Keratinocyte (primary cell): ENCODE data around the gene HID1. TPM values are rescaled to one million over a fixed set of nuclear protein-coding genes. Genes with fewer than 3 reads are reported as not detected.

Experiments used
- DNase-seq: peaks from one replicate; pipeline ENCODE4 v3.0.0-alpha.2; 2011; ENCODE audit warnings: low read depth, missing footprints, low spot score
- FAIRE-seq: peaks from 2 replicates; lab custom pipeline; 2011; peaks lifted over from hg19 to GRCh38; lab: Jason Lieb, UNC
- H2AFZ ChIP-seq: 2 replicates; pipeline ENCODE4 v1.6.0; 2012; ENCODE audit warnings: low read length, control low read depth, inconsistent platforms; ENCODE audit not compliant: control insufficient read depth
- H3K27ac ChIP-seq: 2 replicates; pipeline ENCODE4 v1.5.1; 2011; ENCODE audit warnings: low read length; ENCODE audit not compliant: control insufficient read depth, insufficient read depth
- H3K27me3 ChIP-seq: 3 replicates; pipeline ENCODE4 v1.6.0; 2011; ENCODE audit warnings: low read length; ENCODE audit not compliant: control insufficient read depth, insufficient read depth; ENCODE audit errors: extremely low read depth
- H3K36me3 ChIP-seq, 2 experiments: 2 replicates in 1 of 2; 3 replicates in 1 of 2; pipeline ENCODE4 v1.5.1; 2011; ENCODE audit warnings: low read length in 2 of 2, mild to moderate bottlenecking in 1 of 2; ENCODE audit not compliant: control insufficient read depth in 2 of 2, insufficient read depth in 2 of 2; ENCODE audit errors: extremely low read depth in 1 of 2
- H3K4me1 ChIP-seq: 3 replicates; pipeline ENCODE4 v1.5.1; 2011; ENCODE audit warnings: low read length; ENCODE audit not compliant: control insufficient read depth, insufficient read depth; ENCODE audit errors: extremely low read depth
- H3K4me2 ChIP-seq: 3 replicates; pipeline ENCODE4 v1.6.0; 2011; ENCODE audit warnings: low read depth, low read length; ENCODE audit not compliant: control insufficient read depth, insufficient read depth; ENCODE audit errors: extremely low read depth
- H3K4me3 ChIP-seq, 3 experiments: fragments of 200-600 bp in 1 of 3; sonication (generic) in 1 of 3; 2 replicates in 2 of 3; 3 replicates in 1 of 3; pipeline ENCODE4 v1.5.1; 2011 to 2016; ENCODE audit warnings: low read length in 3 of 3, mild to moderate bottlenecking in 3 of 3, control low read depth in 2 of 3, inconsistent platforms in 1 of 3, low read depth in 1 of 3, mixed read lengths in 1 of 3, mixed run types in 1 of 3, moderate library complexity in 1 of 3; ENCODE audit not compliant: control insufficient read depth in 2 of 3, insufficient read depth in 2 of 3; ENCODE audit errors: extremely low read depth in 1 of 3
- H3K79me2 ChIP-seq: 2 replicates; pipeline ENCODE4 v1.6.0; 2012; ENCODE audit warnings: low read length; ENCODE audit not compliant: control insufficient read depth, insufficient read depth
- H3K9ac ChIP-seq: 3 replicates; pipeline ENCODE4 v1.6.0; 2011; ENCODE audit warnings: low read length; ENCODE audit not compliant: control insufficient read depth, insufficient read depth; ENCODE audit errors: extremely low read depth
- H3K9me1 ChIP-seq: 3 replicates; pipeline ENCODE4 v1.6.0; 2011; ENCODE audit warnings: low read length; ENCODE audit not compliant: control insufficient read depth, insufficient read depth; ENCODE audit errors: extremely low read depth
- H3K9me3 ChIP-seq: 2 replicates; pipeline ENCODE4 v1.5.1; 2012; ENCODE audit warnings: low read depth, low read length; ENCODE audit not compliant: control insufficient read depth
- H4K20me1 ChIP-seq: 3 replicates; pipeline ENCODE4 v1.6.0; 2011; ENCODE audit warnings: low read length; ENCODE audit not compliant: control insufficient read depth, insufficient read depth; ENCODE audit errors: extremely low read depth
- CTCF ChIP-seq, 3 experiments: IDR thresholded peaks in 1 of 3; conservative IDR thresholded peaks in 1 of 3; optimal IDR thresholded peaks in 1 of 3; 2 replicates in 2 of 3; 3 replicates in 1 of 3; pipeline versions ENCODE3 to v1.5.1; 2011; ENCODE audit warnings: low read length in 3 of 3, mild to moderate bottlenecking in 3 of 3, moderate library complexity in 2 of 3, control low read depth in 1 of 3, inconsistent platforms in 1 of 3; ENCODE audit not compliant: insufficient read depth in 2 of 3; ENCODE audit errors: extremely low read depth in 1 of 3
- EZH2 ChIP-seq: IDR thresholded peaks from one replicate; pipeline ENCODE4 v1.6.1; 2012; ENCODE audit warnings: inconsistent platforms, mild to moderate bottlenecking, low read length, moderate library complexity
- dilution Hi-C: fragments of 300-500 bp; cut with MboI; formaldehyde crosslinking; loops from one replicate; pipeline ENCODE4 v1.7.0; 2020; ENCODE audit warnings: low sequenced_read_pairs; ENCODE audit not compliant: extremely low pct_ligation_motif_present
- polyA plus RNA-seq, 5 experiments: library from polyadenylated mRNA; depleted of rRNA in 3 of 5; stranded (reverse) in 3 of 5; stranded (forward) in 1 of 5; unstranded in 1 of 5; fragments of >200 nt; gene quantifications; 1 replicate in 1 of 5; 2 replicates in 3 of 5; 3 replicates in 1 of 5; pipeline versions ENCODE4 v1.2.1 to v1.2.3, GENCODE V29; 2011 to 2012; ENCODE audit warnings: missing spikeins in 2 of 5, low read depth in 1 of 5, low replicate concordance in 1 of 5

The HID1 gene
- polyA plus RNA-seq, 1 donor (not counting 4 experiments of a cell fraction or from before 2014, with no cell fraction given) = 0.33 TPM

GRCh38 chr17:74928786-74929185 lies 43.8 kb downstream of the HID1 start:
- H3K4me3 ChIP-seq = no peak overlapping the region
- DNase-seq (no peak), FAIRE-seq (no peak)
- H3K27me3 ChIP-seq = peaks cover 48% of the 10 kb centered on the region
- no peaks in the 10 kb centered on the region for H3K79me2 ChIP-seq
- no peaks in the 10 kb centered on the region for H3K9me1 ChIP-seq
- no peaks in the 10 kb centered on the region for H3K9me3 ChIP-seq
- no peak overlapping the region for H2AFZ ChIP-seq
- H3K27ac ChIP-seq = no peak overlapping the region
- H4K20me1 ChIP-seq = no peaks in the 10 kb centered on the region
- dilution Hi-C loops = no loop called here
- TF ChIP-seq EZH2 = no peak
- TF ChIP-seq CTCF (optimal IDR thresholded peaks at IDR 0.05 in 1 of 3, IDR thresholded peaks at IDR 0.05 in 1 of 3, conservative IDR thresholded peaks at IDR 0.05 in 1 of 3; ENCODE audit: extremely low read depth in 1 of 3, insufficient read depth in 2 of 3, low read length in 3 of 3) = no peak
- H3K4me1 ChIP-seq = peaks cover 3% of the 10 kb centered on the region
- H3K36me3 ChIP-seq = no peaks in the 10 kb centered on the region
- H3K9ac ChIP-seq = no peak overlapping the region
- no peak overlapping the region for H3K4me2 ChIP-seq

GRCh38 chr17:74925242-74925641 lies 47.3 kb downstream of the HID1 start:
- dilution Hi-C loops = no loop called here
- H2AFZ ChIP-seq = no peak overlapping the region
- no peak overlapping the region for H3K9ac ChIP-seq
- peaks cover 19% of the 10 kb centered on the region for H3K4me1 ChIP-seq
- H3K27me3 ChIP-seq = peaks cover 52% of the 10 kb centered on the region
- H3K4me3 ChIP-seq = no peak overlapping the region
- no peak for FAIRE-seq
- no peaks in the 10 kb centered on the region for H3K79me2 ChIP-seq
- H3K27ac ChIP-seq = no peak overlapping the region
- no peaks in the 10 kb centered on the region for H4K20me1 ChIP-seq
- no peak for DNase-seq
- no peaks in the 10 kb centered on the region for H3K36me3 ChIP-seq
- H3K9me3 ChIP-seq = no peaks in the 10 kb centered on the region
- TF ChIP-seq EZH2 (no peak), CTCF (optimal IDR thresholded peaks at IDR 0.05 in 1 of 3, IDR thresholded peaks at IDR 0.05 in 1 of 3, conservative IDR thresholded peaks at IDR 0.05 in 1 of 3; ENCODE audit: extremely low read depth in 1 of 3, insufficient read depth in 2 of 3, low read length in 3 of 3) (no peak)
- no peaks in the 10 kb centered on the region for H3K9me1 ChIP-seq
- H3K4me2 ChIP-seq = no peak overlapping the region
